HG03521 (cell line): Measurements from ENCODE around the gene IMPA2.
A peak's percentile ranks its signal among the peaks of the same experiment; 100 is the strongest.
"Not testable (repeated sequence)": the region's sequence is repeated elsewhere in the genome, so short reads cannot be mapped to it uniquely, and the experiment has no call there.

ENCODE experiments used
- ATAC-seq: cut with Tn5 transposase; IDR thresholded peaks from one replicate; pipeline ENCODE4 v1.9.1; 2021; ENCODE audit warnings: mild to moderate bottlenecking, moderate library complexity; ENCODE audit not compliant: unreplicated experiment

Gene IMPA2

DNA sequence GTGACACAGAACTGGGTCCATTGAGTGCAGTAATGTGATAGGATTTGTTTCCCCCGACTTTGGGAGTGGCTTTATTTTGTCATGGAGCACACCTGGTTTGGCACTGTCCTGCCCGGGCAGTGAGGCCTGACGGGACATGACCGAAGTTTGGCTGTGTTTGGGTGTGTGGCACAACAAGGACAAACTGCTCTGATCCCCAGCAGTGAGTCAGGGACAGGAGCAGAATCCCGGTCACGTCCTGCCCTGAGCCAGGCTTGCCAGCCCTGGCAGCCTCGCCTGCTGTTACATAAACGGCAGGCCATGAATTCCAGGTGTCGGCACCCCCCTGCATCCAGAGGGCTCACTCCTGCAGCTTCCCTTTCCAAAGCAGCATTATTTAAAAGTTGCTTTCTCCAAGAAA is 45.7 kb downstream of the IMPA2 start:
- no peak for ATAC-seq

DNA sequence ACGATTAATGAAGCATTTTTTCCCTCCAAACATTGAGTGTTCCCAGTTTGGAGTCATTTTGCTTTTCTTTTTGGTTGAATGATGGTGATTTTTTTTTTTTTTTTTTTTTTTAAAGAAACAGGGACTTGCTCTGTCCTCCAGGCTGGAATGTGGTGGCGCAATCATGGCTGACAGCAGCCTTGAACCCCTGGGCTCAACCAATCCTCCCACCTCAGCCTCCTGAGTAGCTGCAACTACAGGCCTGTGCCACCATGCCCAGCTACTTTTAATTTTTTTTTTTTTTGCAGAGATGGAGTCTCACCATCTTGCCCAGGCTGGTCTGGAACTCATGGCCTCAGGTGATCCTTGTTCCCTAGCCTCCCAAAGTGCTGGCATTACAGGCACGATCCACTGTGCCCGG is 46.2 kb downstream of the IMPA2 start:
- no peak for ATAC-seq

DNA sequence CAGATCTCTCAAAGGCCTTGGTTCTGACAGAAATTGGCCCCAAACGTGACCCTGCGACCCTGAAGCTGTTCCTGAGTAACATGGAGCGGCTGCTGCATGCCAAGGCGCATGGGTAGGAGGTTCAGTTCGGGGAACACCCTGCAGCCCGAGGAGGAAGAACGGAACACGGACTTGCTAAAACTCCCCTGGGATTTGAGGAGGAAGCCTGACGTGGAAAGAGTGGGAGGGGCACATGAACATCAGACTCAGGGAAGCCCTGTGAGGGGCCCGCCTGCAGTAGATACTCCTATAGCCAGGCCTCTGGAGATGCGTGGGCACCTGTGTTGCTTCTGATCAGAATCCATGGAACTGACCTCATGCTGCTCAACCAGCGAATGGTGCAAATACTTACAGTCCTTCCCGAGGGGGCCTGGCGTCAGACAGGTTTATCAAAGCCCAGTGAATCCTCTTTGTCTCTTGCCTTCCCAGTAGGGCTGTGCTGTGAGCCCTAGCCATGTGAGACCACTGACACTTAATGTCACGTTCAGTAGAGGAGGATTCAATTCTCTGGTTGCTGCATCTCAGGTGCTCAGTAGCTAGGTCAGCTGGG is 46.8 kb downstream of the IMPA2 start:
- no peak for ATAC-seq

DNA sequence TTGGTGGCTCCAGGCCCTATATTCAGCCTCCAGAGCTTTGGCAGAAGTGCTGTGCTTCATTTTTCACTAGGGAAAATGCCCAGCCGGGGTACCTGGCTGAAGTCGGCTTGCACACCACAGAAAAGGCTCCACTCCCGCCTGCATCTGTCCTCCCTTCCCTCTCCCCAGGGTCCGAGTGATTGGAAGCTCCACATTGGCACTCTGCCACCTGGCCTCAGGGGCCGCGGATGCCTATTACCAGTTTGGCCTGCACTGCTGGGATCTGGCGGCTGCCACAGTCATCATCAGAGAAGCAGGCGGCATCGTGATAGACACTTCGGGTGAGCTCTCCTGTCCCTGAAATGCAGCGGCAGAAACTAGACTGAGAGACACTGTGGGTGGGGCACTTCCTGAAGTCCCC is 47.4 kb downstream of the IMPA2 start:
- ATAC-seq: no peak

DNA sequence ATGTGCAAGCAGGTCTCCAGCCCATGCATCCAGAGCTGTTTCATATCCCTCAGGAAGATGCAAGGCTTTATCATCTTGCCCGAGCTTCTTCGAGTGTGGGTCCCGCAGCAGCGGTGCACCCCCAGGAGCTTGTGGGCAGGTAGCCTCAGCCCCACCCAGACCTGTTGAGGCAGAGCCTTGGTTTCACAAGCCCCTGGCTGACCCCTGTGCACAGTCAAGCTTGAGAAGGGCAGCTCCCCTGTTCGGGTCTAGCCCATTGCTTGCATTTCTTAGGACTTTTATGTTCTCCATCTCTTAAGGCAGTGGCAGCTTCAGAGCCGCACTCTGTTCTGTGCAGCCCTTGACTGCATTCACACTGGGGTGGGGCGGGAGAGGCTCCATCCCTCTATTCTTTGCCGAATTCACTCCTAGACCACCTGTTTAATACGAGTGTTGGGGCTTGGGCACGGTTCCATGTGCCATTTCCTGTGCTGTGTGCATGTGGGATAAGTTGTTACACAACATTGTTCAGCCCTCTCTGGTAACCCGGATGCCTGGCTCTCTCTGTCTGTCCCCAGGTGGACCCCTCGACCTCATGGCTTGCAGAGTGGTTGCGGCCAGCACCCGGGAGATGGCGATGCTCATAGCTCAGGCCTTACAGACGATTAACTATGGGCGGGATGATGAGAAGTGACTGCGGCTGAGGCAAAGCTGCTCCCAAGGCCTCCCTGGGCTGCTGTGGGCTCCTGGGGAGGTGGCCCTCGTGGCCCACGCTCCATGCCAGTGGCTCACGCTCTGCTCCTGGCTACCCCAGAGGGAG is 48.7 kb downstream of the IMPA2 start:
- no peak for ATAC-seq

DNA sequence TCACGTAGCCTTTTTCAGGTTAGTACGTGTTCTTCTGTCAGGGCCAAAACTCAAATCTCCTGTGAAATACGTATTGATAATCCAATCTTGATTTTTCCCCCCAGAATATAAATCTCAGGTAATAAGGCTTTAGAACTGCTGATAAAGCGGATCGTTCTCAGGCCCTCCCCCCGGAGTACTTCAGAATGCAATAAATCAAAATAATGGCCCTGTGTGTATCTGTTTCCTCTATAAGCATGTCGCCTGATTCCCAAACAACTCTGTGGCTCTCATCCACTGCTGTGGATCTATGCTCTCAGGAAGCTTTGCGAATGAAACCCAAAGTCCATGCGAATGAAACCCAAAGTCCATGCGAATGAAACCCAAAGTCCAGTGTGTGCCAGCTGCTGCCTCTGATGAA is 49.4 kb downstream of the IMPA2 start:
- ATAC-seq: no peak

DNA sequence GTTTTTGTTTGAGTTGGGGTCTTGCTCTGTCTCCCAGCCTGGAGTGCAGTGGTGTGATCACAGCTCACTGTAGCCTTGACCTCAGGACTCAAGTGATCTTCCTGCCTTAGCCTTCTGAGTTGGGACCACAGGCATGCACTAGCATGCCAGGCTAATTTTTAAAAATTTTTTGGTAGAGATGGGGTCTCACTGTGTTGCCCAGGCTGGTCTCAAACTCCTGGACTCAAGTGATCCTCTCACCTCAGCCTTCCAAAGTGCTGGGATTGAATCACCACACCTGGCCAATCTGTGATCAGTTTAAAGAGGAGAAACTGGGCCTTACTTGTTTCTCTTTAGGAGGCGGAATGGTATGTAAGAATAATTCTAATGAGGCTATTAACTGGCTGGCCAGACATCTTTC is 49.9 kb downstream of the IMPA2 start:
- no peak for ATAC-seq

DNA sequence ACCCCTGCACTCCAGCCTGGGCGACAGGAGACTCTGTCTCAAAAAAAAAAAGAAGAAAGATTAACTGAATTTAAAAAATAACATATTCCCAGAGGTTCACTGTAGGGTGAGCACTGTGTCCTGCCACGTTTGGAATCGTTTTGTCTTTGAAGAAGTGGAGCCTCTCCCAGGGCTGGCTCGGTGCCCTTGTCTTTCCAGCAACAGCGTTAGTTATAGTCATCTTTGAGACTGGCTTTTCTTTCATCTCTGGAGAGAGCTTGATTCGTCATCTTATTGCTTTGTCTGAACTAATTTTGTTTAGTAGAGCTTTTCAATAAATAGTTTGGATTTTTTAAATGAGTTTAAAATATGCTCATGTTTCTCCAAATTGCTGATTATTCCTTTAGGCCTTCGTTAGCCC is 50.5 kb downstream of the IMPA2 start:
- ATAC-seq: no peak

DNA sequence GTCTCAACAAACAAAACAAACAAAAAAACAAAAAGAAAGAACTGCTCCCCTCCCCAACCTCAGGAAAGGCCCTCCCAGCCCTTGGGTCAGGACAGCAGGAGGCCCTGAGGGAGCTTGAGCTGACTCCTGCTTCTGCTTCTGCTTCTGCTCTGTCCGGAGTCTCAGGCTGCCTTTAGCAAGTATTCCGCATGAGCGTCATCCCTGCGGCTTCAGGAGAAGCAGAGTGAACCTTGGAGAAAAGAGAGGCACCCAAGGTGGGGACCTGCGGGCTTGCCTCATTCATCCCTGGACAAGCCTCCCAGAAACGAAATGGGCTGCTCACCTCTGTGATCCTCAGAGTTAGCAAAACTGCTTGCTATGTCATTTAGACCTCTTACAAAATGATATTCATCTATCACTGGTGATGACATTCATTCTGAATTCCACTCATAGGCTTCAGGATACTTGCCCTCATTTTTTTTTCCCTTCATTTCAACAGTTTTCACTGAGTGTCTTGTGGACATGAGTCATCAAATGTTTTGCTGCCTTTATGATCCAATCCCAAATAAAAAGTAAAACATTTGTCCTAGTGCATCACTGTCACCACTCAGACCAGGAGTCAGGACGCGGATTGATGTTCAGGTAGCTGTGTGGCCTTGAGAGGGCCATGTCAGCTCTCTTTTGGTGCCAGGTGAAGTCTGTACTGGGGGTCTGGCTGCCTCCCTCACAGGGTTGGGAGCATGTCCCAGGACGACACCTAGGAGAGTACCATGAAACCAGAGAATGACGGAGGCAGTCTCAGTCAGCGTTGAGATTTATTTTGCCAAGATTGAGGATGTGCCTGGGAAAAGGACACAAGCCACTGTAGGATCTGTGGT is 51.7 kb downstream of the IMPA2 start:
- ATAC-seq: no peak

DNA sequence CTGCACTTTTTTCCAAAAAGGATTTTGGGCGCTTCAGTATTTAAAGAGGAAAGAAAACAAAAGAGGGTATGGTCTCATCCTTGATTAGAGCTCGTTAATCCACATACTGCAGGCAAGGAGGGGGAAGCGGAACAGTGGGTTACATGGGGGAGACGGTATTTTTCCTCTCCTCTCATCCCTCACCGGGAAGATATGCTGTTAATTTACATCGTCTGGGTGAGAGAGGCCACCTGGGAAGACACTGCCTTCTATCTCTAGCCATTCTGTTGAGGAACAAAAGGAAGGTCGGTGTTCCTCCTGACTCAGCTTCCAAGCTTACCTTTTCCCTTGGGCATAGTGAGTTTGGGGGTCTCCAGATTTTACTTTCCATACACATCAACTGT is 52.3 kb downstream of the IMPA2 start:
- no peak for ATAC-seq

DNA sequence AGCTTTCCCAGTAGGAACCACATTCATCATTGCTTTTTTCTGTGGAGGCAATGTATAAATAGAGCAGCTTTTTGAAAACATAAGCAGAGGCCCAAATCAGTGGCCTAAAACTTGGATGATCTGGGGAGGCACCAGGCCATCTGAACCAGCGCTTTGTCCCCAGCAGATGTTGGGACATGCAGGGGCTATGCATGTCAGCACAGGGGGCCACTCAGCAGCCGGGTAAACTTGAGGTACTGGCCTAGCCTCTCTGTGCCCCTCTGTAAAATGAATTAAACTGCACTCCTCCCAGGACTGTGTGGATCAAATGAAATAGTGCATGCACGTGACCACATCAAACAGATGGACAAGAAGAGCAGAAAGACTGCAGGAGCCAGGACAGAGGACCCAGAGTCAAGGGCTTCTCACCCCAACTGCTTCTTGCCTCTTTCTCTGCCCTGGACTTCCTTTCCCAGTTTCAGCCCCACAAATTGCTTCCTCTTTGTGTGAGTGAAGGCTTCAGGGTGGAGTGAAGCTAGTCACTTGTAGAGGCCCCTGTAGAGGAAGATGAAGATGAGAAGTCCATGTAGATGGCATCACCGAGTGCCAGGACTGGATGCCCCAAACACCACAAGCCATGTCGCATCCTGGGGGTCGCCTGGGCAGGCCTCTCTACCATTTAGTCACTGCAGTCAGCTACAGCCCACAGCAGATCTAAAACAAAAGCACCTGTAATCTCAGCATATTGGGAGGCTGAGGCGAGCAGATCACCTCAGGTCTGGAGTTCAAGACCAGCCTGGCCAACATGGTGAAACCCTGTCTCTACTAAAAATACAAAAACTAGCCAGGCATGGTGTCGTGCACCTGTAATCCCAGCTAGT is 53.2 kb downstream of the IMPA2 start:
- no peak for ATAC-seq

DNA sequence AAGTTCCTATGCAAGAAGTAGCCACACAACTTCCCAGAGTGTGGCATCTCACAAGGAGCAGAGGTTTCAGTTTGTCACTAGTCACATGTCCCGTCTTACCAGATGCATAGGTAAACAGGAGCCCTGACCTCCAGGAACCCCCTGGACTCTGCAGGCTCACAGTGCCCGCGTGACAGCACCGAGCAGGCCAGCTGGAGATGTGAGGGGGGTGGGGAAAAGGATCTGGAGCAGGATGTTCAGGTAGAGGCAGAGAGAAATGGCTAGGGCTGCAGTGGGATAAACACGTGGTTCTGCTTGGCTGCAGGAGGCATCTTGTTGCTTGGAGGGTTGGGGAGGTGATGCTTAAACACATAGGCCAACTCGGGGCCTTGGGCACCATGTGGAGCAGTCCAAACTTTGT is 54.2 kb downstream of the IMPA2 start:
- ATAC-seq: no peak

DNA sequence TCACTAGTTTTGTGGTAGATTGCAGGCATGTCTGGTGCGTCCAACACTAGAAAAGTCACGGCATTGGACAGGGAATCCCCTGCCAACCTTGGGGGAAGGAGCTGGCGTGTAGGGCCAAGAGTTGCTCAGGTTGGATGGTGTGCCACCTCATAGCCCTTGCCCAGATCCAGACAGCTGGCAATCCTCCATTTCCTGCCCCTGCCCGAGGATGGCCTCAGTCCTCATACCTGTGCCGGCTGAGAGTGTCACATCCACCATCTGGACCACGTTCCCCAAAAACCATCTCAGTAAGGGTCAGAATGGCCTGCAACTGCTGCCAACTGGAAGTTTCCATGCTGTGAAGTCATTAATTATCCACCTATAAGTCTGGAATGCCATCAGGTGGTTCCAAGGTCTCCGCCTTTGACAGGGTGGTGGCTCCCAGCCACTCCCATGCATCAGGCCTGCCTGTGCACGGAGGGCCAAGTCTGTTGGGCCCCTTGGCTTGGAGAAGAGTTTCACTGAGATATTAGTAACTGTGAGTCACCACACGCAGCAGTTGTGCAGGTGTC is 55.0 kb downstream of the IMPA2 start:
- no peak for ATAC-seq

DNA sequence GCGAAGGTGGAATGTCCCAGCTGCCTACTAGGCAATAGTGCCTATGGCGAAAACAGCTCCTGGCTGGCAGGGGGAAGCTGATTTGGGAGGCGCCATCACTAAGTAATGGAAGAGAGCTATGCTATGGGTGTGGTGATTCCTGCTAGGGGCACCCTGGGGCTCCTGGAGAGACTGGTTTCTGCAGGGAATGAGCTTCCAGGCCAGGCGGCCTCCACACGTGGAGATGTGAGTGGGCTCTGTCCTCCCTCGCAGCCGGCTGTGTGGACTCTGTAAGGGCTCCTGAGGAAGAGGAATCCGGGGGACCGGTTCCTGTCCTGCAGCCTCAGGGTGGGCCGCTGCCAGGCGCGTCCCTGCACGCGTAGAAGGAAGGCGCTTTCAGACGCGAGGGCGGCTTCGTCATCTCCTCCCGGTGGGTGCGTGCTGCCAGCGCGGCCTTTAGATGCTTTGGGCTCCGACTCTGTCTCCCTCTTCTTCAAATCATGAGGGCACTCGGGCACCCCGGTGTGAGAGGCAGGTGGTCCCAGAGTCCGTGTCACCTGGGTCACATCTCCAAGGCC is 56.9 kb downstream of the IMPA2 start:
- no peak for ATAC-seq

DNA sequence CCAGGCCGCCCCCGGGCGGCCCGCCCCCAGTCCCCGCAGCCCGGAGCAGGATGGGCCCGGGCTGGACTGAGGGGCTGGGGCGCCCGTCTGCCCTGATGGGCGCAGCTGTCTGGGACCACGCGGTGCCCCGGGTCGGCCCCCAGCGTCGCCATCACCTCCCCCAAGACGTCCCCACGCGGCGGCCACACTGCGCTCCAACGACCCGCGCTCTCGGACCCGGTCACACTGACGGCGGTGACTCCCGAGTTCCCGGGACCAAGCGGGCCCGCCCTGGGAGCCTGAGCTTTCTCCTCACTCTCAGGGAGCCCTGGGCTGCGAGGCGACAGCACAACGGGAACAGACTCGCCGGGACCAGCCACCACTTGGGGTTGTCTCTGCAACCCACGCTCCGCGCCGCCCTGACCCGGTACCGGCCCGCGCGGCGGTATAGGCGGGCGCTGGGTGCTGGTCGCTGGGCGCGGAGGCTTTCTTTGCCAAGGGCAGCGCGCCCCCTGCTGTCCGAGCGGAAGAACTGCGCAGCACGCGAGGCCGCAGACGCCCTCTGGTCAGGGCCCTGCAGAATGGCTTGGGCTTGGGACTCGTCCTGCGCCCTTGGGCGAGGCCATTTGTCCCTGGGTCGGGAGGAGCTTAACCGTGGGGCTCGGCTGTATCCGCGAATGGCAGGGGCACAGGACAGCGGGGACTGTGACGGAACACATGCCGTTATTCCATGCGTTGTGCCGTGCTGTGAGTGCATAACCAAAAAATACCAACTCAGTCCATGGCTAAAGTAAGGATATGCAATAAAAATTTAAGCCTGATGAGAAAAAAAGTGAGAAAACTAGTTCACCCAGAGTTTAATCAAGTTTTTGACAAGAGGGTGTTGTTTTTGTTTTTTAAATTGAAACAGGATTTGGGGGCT is 57.6 kb downstream of the IMPA2 start:
- ATAC-seq: peak; percentile 73

DNA sequence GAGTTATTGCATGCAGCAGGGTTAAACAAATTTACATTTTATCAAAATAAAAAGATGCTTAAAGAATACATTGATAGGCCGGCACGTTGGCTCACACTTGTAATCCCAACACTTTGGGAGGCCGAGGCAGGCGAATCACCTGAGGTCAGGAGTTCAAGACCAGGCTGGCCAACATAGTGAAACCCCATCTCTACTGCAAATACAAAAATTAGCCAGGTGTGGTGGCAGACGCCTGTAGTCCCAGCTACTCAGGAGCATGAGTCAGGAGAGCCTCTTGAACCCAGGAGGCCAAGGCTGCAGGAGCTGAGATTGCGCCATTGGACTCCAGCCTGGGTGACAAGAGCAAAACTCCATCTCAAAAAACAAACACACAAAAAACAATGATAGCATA is 58.2 kb downstream of the IMPA2 start:
- not testable (repeated sequence) for ATAC-seq

DNA sequence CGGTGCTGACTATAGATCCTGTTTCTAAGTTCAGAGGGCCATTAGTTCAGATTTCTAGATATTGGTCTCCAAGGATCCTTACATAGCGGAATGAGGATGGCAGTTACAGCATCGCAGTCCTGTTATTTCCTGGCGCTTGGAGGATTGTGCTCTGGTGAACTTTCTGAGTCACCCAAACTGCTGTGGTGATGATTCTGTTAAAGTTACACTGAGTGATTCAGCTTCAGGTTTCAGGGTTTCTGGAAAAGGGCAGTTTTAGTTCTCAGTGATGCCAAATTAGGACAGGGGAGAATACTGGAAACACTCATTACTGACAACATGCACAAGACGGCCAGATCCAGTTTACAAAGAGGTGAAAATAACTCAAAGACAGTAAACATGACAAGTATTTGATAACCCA is 60.3 kb downstream of the IMPA2 start:
- ATAC-seq: no peak

DNA sequence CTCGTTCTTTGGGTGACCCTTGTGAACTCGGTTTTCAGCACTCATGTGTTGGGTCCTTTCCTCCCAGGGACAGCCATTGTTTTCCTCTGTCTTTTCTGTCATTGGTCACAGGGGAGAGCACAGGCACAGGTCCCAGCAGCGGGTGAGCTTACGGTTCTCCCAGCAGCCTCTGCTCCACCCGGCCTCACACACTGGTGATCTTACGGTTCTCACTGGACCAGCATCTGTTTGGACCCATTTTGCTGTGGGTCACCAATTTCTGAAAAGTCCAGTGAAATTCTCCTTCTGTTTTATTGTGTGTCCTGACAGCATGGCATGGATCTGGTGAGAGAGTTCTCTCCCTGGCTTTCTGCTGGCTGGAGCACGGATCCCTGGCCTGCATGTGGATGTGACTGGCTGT is 62.5 kb downstream of the IMPA2 start:
- ATAC-seq: no peak

DNA sequence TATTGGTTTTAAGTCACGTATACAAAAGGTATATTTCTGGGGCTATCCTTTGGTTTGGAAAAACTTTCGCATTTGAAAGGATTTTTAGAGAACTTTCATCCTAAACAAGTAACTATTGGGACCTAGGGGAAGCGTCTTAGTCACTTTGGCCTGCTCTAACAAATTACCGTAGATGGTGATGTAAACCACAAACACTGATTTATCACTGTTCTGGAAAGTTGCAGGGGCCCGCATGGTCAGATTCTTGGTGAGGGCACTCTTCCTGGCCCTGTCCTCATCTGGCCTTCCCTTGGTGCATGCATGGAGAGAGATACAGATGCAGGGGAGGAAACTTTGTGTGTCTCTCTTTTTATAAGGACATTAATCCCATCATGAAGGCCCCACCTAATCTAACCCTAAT is 63.3 kb downstream of the IMPA2 start:
- no peak for ATAC-seq
